K562 (cell line): Measurements from ENCODE around the gene ELMO3. TPM values are rescaled to one million over a fixed set of nuclear protein-coding genes. Genes with fewer than 3 reads are reported as not detected.

Experiments used
- ATAC-seq: fragments of 200-7000 bp; cut with Tn5 transposase; 3 replicates; pipeline ENCODE4 v1.9.1; 2020; ENCODE audit warnings: moderate library complexity
- BruUV-seq: library from RNA; stranded (reverse); fragments of 400-500 nt; replicated peaks from 2 replicates; lab custom pipeline; 2021; lab: Mats Ljungman, UMichigan
- CTCF ChIA-PET: fragments of 300-600 bp; formaldehyde crosslinking; extraction: SDS; loops from one replicate; lab custom pipeline; 2021; ENCODE audit warnings: low intra/inter-chr PET ratio; lab: Yijun Ruan, JAX
- POLR2A ChIA-PET: fragments of 300-600, 350-650 bp; sonication (Branson Sonifier 250); formaldehyde crosslinking; extraction: SDS; loops from one replicate; lab custom pipeline; 2021; ENCODE audit warnings: antibody characterized with exemption, inconsistent platforms; lab: Yijun Ruan, JAX
- DNase-seq, 4 experiments: peaks; one replicate each; pipeline versions ENCODE4 v3.0.0 to v3.0.0-alpha.2; 2011 to 2018; ENCODE audit warnings: low spot score in 3 of 4, mixed read lengths in 3 of 4; ENCODE audit errors: extremely low read depth in 1 of 4
- FAIRE-seq: peaks from 2 replicates; lab custom pipeline; 2011; peaks lifted over from hg19 to GRCh38; lab: Jason Lieb, UNC
- H2AFZ ChIP-seq: 2 replicates; pipeline ENCODE4 v1.6.0; 2011; ENCODE audit warnings: low read depth, low read length, control low read depth, inconsistent platforms
- H3K27ac ChIP-seq: fragments of 200-600 bp; 3 replicates; pipeline ENCODE4 v1.8.0; 2011; ENCODE audit warnings: low read depth, mild to moderate bottlenecking, control low read depth, inconsistent platforms, low read length, moderate library complexity, mixed read lengths; ENCODE audit errors: extremely low read depth
- H3K27me3 ChIP-seq, 2 experiments: fragments of 300-600 bp in 1 of 2; 2 replicates in 1 of 2; 3 replicates in 1 of 2; pipeline versions ENCODE4 v1.6.0 to v1.8.0; 2011; ENCODE audit warnings: inconsistent platforms in 2 of 2, low read length in 2 of 2, mild to moderate bottlenecking in 1 of 2, mixed read lengths in 1 of 2, moderate library complexity in 1 of 2; ENCODE audit not compliant: control insufficient read depth in 2 of 2, insufficient read depth in 2 of 2
- H3K36me3 ChIP-seq: fragments of 300-600 bp; 3 replicates; pipeline ENCODE4 v1.8.0; 2011; ENCODE audit warnings: mild to moderate bottlenecking, low read length, inconsistent platforms; ENCODE audit not compliant: control insufficient read depth, insufficient read depth
- H3K4me1 ChIP-seq, 2 experiments: fragments of 200-600 bp in 1 of 2; replicated peaks in 1 of 2; 2 replicates in 1 of 2; 3 replicates in 1 of 2; pipeline versions ENCODE4 v1.5.1 to v1.8.0; 2011; ENCODE audit warnings: inconsistent platforms in 2 of 2, low read length in 2 of 2, mild to moderate bottlenecking in 1 of 2, mixed read lengths in 1 of 2, moderate library complexity in 1 of 2; ENCODE audit not compliant: control insufficient read depth in 2 of 2, insufficient read depth in 2 of 2
- H3K4me2 ChIP-seq: 2 replicates; pipeline ENCODE4 v1.6.1; 2011; ENCODE audit warnings: low read length, control low read depth, inconsistent platforms, mixed read lengths; ENCODE audit not compliant: insufficient read depth
- H3K4me3 ChIP-seq: fragments of 200-600 bp; sonication (generic), shearing (Covaris generic); 2 replicates; pipeline ENCODE4 v1.5.1; 2016; ENCODE audit warnings: control low read depth, inconsistent platforms
- H3K79me2 ChIP-seq: fragments of 200-600 bp; 3 replicates; pipeline ENCODE4 v1.8.0; 2011; ENCODE audit warnings: low read length, inconsistent platforms; ENCODE audit not compliant: control insufficient read depth, insufficient read depth
- H3K9ac ChIP-seq, 2 experiments: 2 replicates each; pipeline versions ENCODE4 v1.6.0 to v1.6.1; 2011; ENCODE audit warnings: low read depth in 2 of 2, low read length in 2 of 2, control low read depth in 1 of 2, inconsistent platforms in 1 of 2, mild to moderate bottlenecking in 1 of 2, mixed read lengths in 1 of 2; ENCODE audit not compliant: insufficient read depth in 1 of 2
- H3K9me1 ChIP-seq: one replicate; pipeline ENCODE4 v1.6.0; 2011; ENCODE audit warnings: inconsistent platforms, mild to moderate bottlenecking, low read length, moderate library complexity; ENCODE audit not compliant: control insufficient read depth, insufficient read depth
- H3K9me3 ChIP-seq: replicated peaks from 2 replicates; pipeline ENCODE4 v1.5.1; 2011; ENCODE audit warnings: low read depth, low read length, inconsistent platforms; ENCODE audit not compliant: control insufficient read depth, insufficient read depth
- H4K20me1 ChIP-seq: replicated peaks from 2 replicates; pipeline ENCODE4 v1.6.1; 2011; ENCODE audit warnings: low read length, inconsistent platforms, mixed read lengths; ENCODE audit not compliant: control insufficient read depth, insufficient read depth
- BCOR ChIP-seq: fragments of 450-650 bp; IDR thresholded peaks from 2 replicates; pipeline ENCODE4 v1.6.1; 2016
- BRD9 ChIP-seq: fragments of 450-650 bp; IDR thresholded peaks from 2 replicates; pipeline ENCODE4 v1.6.1; 2018; ENCODE audit warnings: low read depth; ENCODE audit not compliant: partially characterized antibody
- DLX4 ChIP-seq: fragments of 250-450 bp; sonication (Bioruptor Pico); IDR thresholded peaks from 2 replicates; pipeline ENCODE4 v1.6.1; 2021; ENCODE audit warnings: mild to moderate bottlenecking
- DPF2 ChIP-seq: fragments of 450-650 bp; IDR thresholded peaks from 2 replicates; pipeline ENCODE4 v1.6.1; 2016
- HDGF ChIP-seq: fragments of 450-650 bp; IDR thresholded peaks from 2 replicates; pipeline ENCODE4 v1.6.1; 2016
- SMARCE1 ChIP-seq: fragments of 450-650 bp; IDR thresholded peaks from 2 replicates; pipeline ENCODE4 v1.7.1; 2016; ENCODE audit warnings: mild to moderate bottlenecking
- YY1 ChIP-seq, 3 experiments: IDR thresholded peaks; 2 replicates each; pipeline ENCODE4 v1.6.1; 2011; ENCODE audit warnings: low read length in 2 of 3, mild to moderate bottlenecking in 2 of 3, moderate library complexity in 2 of 3, borderline replicate concordance in 1 of 3, control low read depth in 1 of 3, low read depth in 1 of 3; ENCODE audit not compliant: insufficient read depth in 3 of 3, insufficient replicate concordance in 2 of 3, control insufficient read depth in 1 of 3, insufficient read length in 1 of 3; ENCODE audit errors: extremely low read depth in 1 of 3
- ZEB2 ChIP-seq: fragments of 450-650 bp; IDR thresholded peaks from 2 replicates; pipeline ENCODE4 v1.6.1; 2016
- ZSCAN29 ChIP-seq: fragments of 450-650 bp; IDR thresholded peaks from 2 replicates; pipeline ENCODE4 v1.6.1; 2017
- WGBS: fragments of 100-300 bp; shearing (Covaris generic); methylation state at CpG from one replicate; pipeline ENCODE4 v1.1.6; 2016; ENCODE audit warnings: low coverage, mixed read lengths; ENCODE audit not compliant: insufficient coverage; ENCODE audit errors: missing lambda C conversion rate; 5-methylcytosine and 5-hydroxymethylcytosine counted together
- in situ Hi-C: fragments of 300-500 bp; cut with MboI; formaldehyde crosslinking; loops from 4 replicates; pipeline ENCODE4 v1.15.0; 2018; ENCODE audit warnings: inconsistent platforms, mixed read lengths
- intact Hi-C: fragments of 100-400 bp; cut with micrococcal nuclease; formaldehyde crosslinking; loops from 2 replicates; pipeline ENCODE4 v1.14.2; 2022
- polyA plus RNA-seq, 8 experiments: library from polyadenylated mRNA; depleted of rRNA in 4 of 8; stranded (reverse) in 5 of 8; unstranded in 3 of 8; fragments of >200 nt; fragmentation: Nextera tagmentation in 2 of 8; fragmentation: Illumina TruSeq in 1 of 8; extraction: Ambion mirVana in 2 of 8; extraction: Trizol in 1 of 8; gene quantifications; 2 replicates each; pipeline versions ENCODE4 v1.2.1 to v1.2.3, GENCODE V29; 2011 to 2014; ENCODE audit warnings: inconsistent platforms in 1 of 8, missing spikeins in 1 of 8
- total RNA-seq, 7 experiments: library from RNA; depleted of rRNA in 6 of 7; stranded (reverse); fragments of >200 nt in 6 of 7; fragmentation: Illumina TruSeq in 2 of 7; extraction: Trizol in 2 of 7; gene quantifications; 2 replicates each; pipeline versions ENCODE4 v1.2.1 to v1.2.3, GENCODE V29; 2011 to 2021; ENCODE audit warnings: low replicate concordance in 1 of 7
- TF ChIP-seq, protein P1 (sequence below): sonication (generic); formaldehyde crosslinking; IDR thresholded peaks from 2 replicates; pipeline ENCODE4 v1.8.1; 2023; ENCODE audit warnings: mild to moderate bottlenecking, missing genetic modification reagents
- TF ChIP-seq, protein P2 (sequence below): fragments of 250-450 bp; sonication (Bioruptor Pico); IDR thresholded peaks from 2 replicates; pipeline ENCODE4 v1.8.0; 2021; ENCODE audit warnings: moderate library complexity, mild to moderate bottlenecking, inconsistent platforms
- TF ChIP-seq, protein P3 (sequence below): IDR thresholded peaks from 3 replicates; pipeline ENCODE4 v1.6.1; 2011; ENCODE audit warnings: borderline replicate concordance, mild to moderate bottlenecking, moderate library complexity; ENCODE audit not compliant: insufficient read length; ENCODE audit errors: extremely low read depth

ELMO3 gene
- total and polyA plus RNA-seq, 9 of the 15 experiments (the other 6 are each of a cell fraction or from before 2014, with no cell fraction given): 0.04 to 5.1 (median 1.5) TPM

DNA sequence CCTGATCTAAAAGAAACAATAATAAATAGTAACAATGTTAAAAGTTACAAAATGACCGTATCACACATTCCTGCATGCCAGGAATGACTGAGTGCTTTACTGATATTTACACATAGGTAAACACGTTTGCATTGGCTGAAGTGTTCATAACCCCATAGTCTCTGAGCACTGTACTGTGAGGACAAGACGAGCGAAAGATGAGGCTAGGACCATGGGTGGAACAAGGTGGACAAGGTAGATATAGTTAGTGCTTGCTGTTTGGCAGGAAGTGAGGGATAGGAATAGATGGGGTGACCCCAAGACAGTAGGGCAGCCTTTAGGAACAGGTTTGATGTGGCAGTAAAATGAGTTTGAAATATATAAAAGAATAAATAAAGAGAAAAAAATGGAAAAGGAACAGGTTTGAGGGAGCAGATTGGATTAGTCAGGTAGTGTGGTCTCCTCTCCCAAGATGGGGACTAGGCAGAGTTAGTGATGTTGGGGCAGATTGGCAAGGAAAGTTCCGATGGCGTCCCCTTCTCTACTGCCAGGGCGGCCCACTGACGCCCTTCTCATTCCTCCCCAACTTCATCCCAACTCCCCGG is 7.4 kb upstream of the ELMO3 start:
- peak overlapping the region; percentile 88 for H2AFZ ChIP-seq
- WGBS: 6% methylated on average over 9 of the region's 9 CpGs
- ATAC-seq (peak; percentile 12), FAIRE-seq (no peak), DNase-seq (no peak)
- H3K9me3 ChIP-seq: no peaks in the 10 kb centered on the region
- POLR2A ChIA-PET: interaction anchor here (0.7 to 1.0 kb wide), 2 partner anchors 15 to 171 kb away, joined by 3 read pairs; no protein-coding TSS in a partner anchor
- H3K9ac ChIP-seq: peak overlapping the region in 1 of 2 experiments; percentile 24; a peak in 3 of 4 replicates
- TF ChIP-seq, protein P1, sequence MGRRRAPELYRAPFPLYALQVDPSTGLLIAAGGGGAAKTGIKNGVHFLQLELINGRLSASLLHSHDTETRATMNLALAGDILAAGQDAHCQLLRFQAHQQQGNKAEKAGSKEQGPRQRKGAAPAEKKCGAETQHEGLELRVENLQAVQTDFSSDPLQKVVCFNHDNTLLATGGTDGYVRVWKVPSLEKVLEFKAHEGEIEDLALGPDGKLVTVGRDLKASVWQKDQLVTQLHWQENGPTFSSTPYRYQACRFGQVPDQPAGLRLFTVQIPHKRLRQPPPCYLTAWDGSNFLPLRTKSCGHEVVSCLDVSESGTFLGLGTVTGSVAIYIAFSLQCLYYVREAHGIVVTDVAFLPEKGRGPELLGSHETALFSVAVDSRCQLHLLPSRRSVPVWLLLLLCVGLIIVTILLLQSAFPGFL (CRISPR knock-in tag): 0 out of 2 replicates have a peak, but pooled peaks have one; percentile 31
- TF ChIP-seq SMARCE1 (0 out of 2 replicates have a peak, but pooled peaks have one; percentile 22), BCOR (0 out of 2 replicates have a peak, but pooled peaks have one; percentile 8), HDGF (0 out of 2 replicates have a peak, but pooled peaks have one; percentile 52), BRD9 (peak; percentile 56), ZSCAN29 (no peak), DPF2 (peak; percentile 12; the same call in 1 of the 2 replicates), DLX4 (CRISPR knock-in tag) (no peak), ZEB2 (0 out of 2 replicates have a peak, but pooled peaks have one; percentile 35), YY1 (IDR thresholded peaks at IDR 0.05; ENCODE audit: borderline replicate concordance in 1 of 3, control insufficient read depth in 1 of 3, extremely low read depth in 1 of 3, insufficient read depth in 3 of 3, insufficient read length in 1 of 3, insufficient replicate concordance in 2 of 3, low read depth in 1 of 3, low read length in 2 of 3) (no peak)
- TF ChIP-seq, protein P2, sequence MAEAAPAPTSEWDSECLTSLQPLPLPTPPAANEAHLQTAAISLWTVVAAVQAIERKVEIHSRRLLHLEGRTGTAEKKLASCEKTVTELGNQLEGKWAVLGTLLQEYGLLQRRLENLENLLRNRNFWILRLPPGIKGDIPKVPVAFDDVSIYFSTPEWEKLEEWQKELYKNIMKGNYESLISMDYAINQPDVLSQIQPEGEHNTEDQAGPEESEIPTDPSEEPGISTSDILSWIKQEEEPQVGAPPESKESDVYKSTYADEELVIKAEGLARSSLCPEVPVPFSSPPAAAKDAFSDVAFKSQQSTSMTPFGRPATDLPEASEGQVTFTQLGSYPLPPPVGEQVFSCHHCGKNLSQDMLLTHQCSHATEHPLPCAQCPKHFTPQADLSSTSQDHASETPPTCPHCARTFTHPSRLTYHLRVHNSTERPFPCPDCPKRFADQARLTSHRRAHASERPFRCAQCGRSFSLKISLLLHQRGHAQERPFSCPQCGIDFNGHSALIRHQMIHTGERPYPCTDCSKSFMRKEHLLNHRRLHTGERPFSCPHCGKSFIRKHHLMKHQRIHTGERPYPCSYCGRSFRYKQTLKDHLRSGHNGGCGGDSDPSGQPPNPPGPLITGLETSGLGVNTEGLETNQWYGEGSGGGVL (CRISPR knock-in tag): no peak
- TF ChIP-seq, protein P3, sequence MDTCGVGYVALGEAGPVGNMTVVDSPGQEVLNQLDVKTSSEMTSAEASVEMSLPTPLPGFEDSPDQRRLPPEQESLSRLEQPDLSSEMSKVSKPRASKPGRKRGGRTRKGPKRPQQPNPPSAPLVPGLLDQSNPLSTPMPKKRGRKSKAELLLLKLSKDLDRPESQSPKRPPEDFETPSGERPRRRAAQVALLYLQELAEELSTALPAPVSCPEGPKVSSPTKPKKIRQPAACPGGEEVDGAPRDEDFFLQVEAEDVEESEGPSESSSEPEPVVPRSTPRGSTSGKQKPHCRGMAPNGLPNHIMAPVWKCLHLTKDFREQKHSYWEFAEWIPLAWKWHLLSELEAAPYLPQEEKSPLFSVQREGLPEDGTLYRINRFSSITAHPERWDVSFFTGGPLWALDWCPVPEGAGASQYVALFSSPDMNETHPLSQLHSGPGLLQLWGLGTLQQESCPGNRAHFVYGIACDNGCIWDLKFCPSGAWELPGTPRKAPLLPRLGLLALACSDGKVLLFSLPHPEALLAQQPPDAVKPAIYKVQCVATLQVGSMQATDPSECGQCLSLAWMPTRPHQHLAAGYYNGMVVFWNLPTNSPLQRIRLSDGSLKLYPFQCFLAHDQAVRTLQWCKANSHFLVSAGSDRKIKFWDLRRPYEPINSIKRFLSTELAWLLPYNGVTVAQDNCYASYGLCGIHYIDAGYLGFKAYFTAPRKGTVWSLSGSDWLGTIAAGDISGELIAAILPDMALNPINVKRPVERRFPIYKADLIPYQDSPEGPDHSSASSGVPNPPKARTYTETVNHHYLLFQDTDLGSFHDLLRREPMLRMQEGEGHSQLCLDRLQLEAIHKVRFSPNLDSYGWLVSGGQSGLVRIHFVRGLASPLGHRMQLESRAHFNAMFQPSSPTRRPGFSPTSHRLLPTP: no peak
- no peaks in the 10 kb centered on the region for H3K27me3 ChIP-seq
- no peaks in the 10 kb centered on the region for H4K20me1 ChIP-seq
- peaks cover 38% of the 10 kb centered on the region for H3K36me3 ChIP-seq
- CTCF ChIA-PET: no interaction called here
- intact Hi-C loops: loop anchor here (5.0 kb wide), 1 partner anchor 36 kb away; the partner anchor contains the start of gene TMEM208
- H3K9me1 ChIP-seq: no peaks in the 10 kb centered on the region
- peak overlapping the region; percentile 50; the same call in 2 of the 3 replicates for H3K27ac ChIP-seq
- H3K79me2 ChIP-seq: peaks cover 46% of the 10 kb centered on the region
- peaks cover 38 to 72% of the 10 kb centered on the region in 2 experiments for H3K4me1 ChIP-seq
- peak overlapping the region; percentile 97 for H3K4me2 ChIP-seq
- BruUV-seq: no TSS peak
- in situ Hi-C loops: no loop called here
- H3K4me3 ChIP-seq: peak overlapping the region; percentile 83
